Measurements from ENCODE around the gene RNF123. TPM values are rescaled to one million over a fixed set of nuclear protein-coding genes. Genes with fewer than 3 reads are reported as not detected.

Gene RNF123
- total and polyA plus RNA-seq, 10 of the 15 experiments (the other 5 are each of a cell fraction or from before 2014, with no cell fraction given) = 4.2 to 31.5 (median 17.6) TPM

DNA sequence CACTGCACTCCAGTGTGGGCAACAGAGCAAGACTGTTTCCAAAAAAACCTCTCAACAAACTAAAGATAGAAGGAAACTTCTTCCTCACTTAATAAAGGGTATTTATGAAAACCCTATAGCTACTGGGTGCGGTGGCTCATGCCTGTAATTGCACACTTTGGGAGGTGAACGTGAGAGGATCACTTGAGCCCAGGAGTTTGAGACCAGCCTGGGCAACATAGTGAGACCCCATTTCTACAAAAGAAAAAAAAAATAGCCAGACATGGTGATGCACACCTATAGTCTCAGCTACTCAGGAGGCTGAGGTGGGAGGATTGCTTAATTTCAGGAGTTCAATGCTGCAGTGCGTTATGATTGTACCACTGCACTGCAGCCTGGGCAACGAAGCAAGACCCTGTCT lies 74.6 kb downstream of the RNF123 start:
- Histone ChIP-seq H3K4me3 (no peak overlapping the region), H3K27me3 (replicated peaks in 1 of 2; ENCODE audit: control insufficient read depth in 2 of 2, insufficient read depth in 2 of 2, low read length in 1 of 2) (no peaks in the 10 kb centered on the region), H3K9ac (ENCODE audit: control insufficient read depth, insufficient read depth, low read length) (no peak overlapping the region), H3K4me1 (ENCODE audit: control insufficient read depth, insufficient read depth, low read length) (no peaks in the 10 kb centered on the region), H3K27ac (ENCODE audit: control insufficient read depth, insufficient read depth) (no peak overlapping the region), H3K9me3 (replicated peaks; ENCODE audit: control insufficient read depth, insufficient read depth, low read length) (no peaks in the 10 kb centered on the region), H4K20me1 (ENCODE audit: control insufficient read depth, insufficient read depth) (no peaks in the 10 kb centered on the region; the same call in 1 of the 2 replicates), H3K36me3 (ENCODE audit: control insufficient read depth in 2 of 2, insufficient read depth in 2 of 2, low read length in 1 of 2) (no peaks in the 10 kb centered on the region; a peak in 1 of 4 replicates), H2AFZ (ENCODE audit: control insufficient read depth, low read depth, low read length) (no peak overlapping the region), H3K79me2 (ENCODE audit: control insufficient read depth, insufficient read depth, low read length) (peaks cover 5% of the 10 kb centered on the region), H3K4me2 (ENCODE audit: control insufficient read depth, insufficient read depth) (no peak overlapping the region)
- 96% methylated on average over 4 of the region's 4 CpGs for WGBS (ENCODE audit: insufficient coverage, insufficient replicate concordance, low lambda C conversion rate, missing lambda C conversion rate)
- SMC1A ChIA-PET (ENCODE audit: uncharacterized antibody, unreplicated experiment) = no interaction called here
- TF ChIP-seq GABPA (IDR thresholded peaks at IDR 0.05; ENCODE audit: low read depth) (no peak), CHD1 (IDR thresholded peaks at IDR 0.05; ENCODE audit: low read depth, low read length) (no peak), ZNF384 (IDR thresholded peaks at IDR 0.05; ENCODE audit: borderline replicate concordance, low read depth, low read length) (no peak), FOXM1 (IDR thresholded peaks at IDR 0.05; ENCODE audit: low read depth, low read length) (no peak), SREBF1 (IDR thresholded peaks at IDR 0.05; ENCODE audit: low read length) (no peak), MYB (IDR thresholded peaks at IDR 0.05; ENCODE audit: borderline replicate concordance, low read depth, low read length) (no peak), RCOR1 (conservative IDR thresholded peaks at IDR 0.05; ENCODE audit: low read depth, low read length) (no peak), ZNF274 (IDR thresholded peaks at IDR 0.05; ENCODE audit: insufficient read depth, insufficient read length) (no peak), PAX8 (IDR thresholded peaks at IDR 0.05) (no peak), BCLAF1 (IDR thresholded peaks at IDR 0.05) (no peak), SKIL (IDR thresholded peaks at IDR 0.05; ENCODE audit: low read depth, poor library complexity, severe bottlenecking) (no peak), JUNB (IDR thresholded peaks at IDR 0.05) (no peak), YY1 (IDR thresholded peaks at IDR 0.05; ENCODE audit: low read depth, low read length) (no peak)
- TF ChIP-seq, protein P1, sequence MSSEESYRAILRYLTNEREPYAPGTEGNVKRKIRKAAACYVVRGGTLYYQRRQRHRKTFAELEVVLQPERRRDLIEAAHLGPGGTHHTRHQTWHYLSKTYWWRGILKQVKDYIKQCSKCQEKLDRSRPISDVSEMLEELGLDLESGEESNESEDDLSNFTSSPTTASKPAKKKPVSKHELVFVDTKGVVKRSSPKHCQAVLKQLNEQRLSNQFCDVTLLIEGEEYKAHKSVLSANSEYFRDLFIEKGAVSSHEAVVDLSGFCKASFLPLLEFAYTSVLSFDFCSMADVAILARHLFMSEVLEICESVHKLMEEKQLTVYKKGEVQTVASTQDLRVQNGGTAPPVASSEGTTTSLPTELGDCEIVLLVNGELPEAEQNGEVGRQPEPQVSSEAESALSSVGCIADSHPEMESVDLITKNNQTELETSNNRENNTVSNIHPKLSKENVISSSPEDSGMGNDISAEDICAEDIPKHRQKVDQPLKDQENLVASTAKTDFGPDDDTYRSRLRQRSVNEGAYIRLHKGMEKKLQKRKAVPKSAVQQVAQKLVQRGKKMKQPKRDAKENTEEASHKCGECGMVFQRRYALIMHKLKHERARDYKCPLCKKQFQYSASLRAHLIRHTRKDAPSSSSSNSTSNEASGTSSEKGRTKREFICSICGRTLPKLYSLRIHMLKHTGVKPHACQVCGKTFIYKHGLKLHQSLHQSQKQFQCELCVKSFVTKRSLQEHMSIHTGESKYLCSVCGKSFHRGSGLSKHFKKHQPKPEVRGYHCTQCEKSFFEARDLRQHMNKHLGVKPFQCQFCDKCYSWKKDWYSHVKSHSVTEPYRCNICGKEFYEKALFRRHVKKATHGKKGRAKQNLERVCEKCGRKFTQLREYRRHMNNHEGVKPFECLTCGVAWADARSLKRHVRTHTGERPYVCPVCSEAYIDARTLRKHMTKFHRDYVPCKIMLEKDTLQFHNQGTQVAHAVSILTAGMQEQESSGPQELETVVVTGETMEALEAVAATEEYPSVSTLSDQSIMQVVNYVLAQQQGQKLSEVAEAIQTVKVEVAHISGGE (CRISPR knock-in tag; IDR thresholded peaks at IDR 0.05) = no peak
- FAIRE-seq = no peak
- DNase-seq (ENCODE audit: low read depth, low spot score) = no peak
- CTCF ChIA-PET = interaction anchor here (0.6 kb wide), 1 partner anchor 10 kb away, joined by 4 read pairs; no protein-coding TSS in a partner anchor
- BruUV-seq (replicated peaks) = no TSS peak
- intact Hi-C loops (cut with micrococcal nuclease; ENCODE audit: unreplicated experiment) = no loop called here
- RAD21 ChIA-PET (ENCODE audit: unreplicated experiment) = no interaction called here
- POLR2A ChIA-PET = no interaction called here
- ATAC-seq = no peak
- in situ Hi-C loops (cut with MboI) = no loop called here
